ENCODE results near the gene ITIH6. TPM values are rescaled to one million over a fixed set of nuclear protein-coding genes. Genes with fewer than 3 reads are reported as not detected.
"Not testable (repeated sequence)": the region's sequence is repeated elsewhere in the genome, so short reads cannot be mapped to it uniquely, and the experiment has no call there.

ITIH6 gene
- total RNA-seq, 1 experiment from 2014 or later = not detected

DNA sequence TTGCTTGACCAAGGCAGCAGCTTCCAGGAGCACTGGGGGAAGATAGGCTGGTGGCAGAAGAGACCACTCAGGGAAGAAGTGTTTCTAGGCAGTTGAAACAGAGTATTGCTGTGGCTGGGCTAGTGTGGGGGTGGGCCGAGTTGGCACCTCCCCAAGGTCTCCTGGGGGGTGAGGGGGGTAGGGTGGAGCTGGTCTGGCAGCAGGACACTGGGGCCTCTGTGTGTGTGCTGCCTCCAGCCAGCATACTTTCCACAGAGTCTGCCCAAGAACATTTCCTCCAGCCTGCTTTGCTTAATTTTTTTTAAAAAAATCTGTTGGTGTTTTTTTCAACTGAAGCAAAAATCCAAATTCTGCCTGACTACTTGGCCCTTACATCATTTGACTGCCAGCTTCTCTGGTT lies 4.0 kb downstream of the ITIH6 start:
- H3K27ac ChIP-seq = no peak overlapping the region
- CTCF ChIA-PET = no interaction called here
- no peaks in the 10 kb centered on the region for H3K79me2 ChIP-seq (ENCODE audit: low read depth)
- no peaks in the 10 kb centered on the region for H3K36me3 ChIP-seq (ENCODE audit: low read depth)
- H3K4me1 ChIP-seq (replicated peaks; ENCODE audit: insufficient read depth) = no peaks in the 10 kb centered on the region
- intact Hi-C loops (cut with micrococcal nuclease; ENCODE audit: unreplicated experiment) = no loop called here
- H3K9me2 ChIP-seq (ENCODE audit: insufficient read depth) = no peaks in the 10 kb centered on the region
- H3F3A ChIP-seq (ENCODE audit: insufficient read depth, low read depth) = no peaks in the 10 kb centered on the region
- H3K4me3 ChIP-seq = no peak overlapping the region
- no peaks in the 10 kb centered on the region for H4K20me1 ChIP-seq (ENCODE audit: insufficient read depth)
- H3K27me3 ChIP-seq (ENCODE audit: insufficient read depth, low read depth) = peaks cover 16% of the 10 kb centered on the region; the same call in 1 of the 2 replicates
- POLR2A ChIA-PET (ENCODE audit: unreplicated experiment) = no interaction called here
- DNase-seq = no peak
- H3K9me3 ChIP-seq (ENCODE audit: insufficient read depth, low read depth) = no peaks in the 10 kb centered on the region
- no TSS peak for BruUV-seq (replicated peaks)
- TF ChIP-seq, protein P1, sequence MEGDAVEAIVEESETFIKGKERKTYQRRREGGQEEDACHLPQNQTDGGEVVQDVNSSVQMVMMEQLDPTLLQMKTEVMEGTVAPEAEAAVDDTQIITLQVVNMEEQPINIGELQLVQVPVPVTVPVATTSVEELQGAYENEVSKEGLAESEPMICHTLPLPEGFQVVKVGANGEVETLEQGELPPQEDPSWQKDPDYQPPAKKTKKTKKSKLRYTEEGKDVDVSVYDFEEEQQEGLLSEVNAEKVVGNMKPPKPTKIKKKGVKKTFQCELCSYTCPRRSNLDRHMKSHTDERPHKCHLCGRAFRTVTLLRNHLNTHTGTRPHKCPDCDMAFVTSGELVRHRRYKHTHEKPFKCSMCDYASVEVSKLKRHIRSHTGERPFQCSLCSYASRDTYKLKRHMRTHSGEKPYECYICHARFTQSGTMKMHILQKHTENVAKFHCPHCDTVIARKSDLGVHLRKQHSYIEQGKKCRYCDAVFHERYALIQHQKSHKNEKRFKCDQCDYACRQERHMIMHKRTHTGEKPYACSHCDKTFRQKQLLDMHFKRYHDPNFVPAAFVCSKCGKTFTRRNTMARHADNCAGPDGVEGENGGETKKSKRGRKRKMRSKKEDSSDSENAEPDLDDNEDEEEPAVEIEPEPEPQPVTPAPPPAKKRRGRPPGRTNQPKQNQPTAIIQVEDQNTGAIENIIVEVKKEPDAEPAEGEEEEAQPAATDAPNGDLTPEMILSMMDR (conservative IDR thresholded peaks at IDR 0.05) = no peak
- no peak for TF ChIP-seq EZH2 (IDR thresholded peaks at IDR 0.05; ENCODE audit: low read depth)
- H2AFZ ChIP-seq = no peak overlapping the region
- no peak overlapping the region for H3K4me2 ChIP-seq

DNA sequence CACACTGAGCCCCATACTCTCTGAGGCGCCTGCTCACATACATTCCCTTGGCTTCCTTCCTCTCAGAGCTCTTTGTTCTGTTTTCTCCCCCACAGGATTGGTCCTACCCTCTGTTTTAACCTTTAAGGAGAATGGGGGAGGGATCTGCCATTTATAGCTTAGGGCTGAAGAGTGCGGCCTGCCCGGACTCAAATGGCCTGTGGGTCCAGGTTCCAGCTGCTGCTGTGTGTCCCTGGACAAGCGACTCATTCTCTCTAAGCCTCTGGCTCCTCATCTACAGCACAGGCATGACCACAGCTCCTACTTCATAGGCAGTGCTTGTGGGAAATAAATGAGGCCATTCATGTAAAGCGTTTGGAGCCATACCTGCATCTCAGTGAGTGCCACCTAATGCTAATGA lies 8.7 kb downstream of the ITIH6 start:
- H3K27ac ChIP-seq; H3K4me3 ChIP-seq; DNase-seq; H2AFZ ChIP-seq; BruUV-seq (replicated peaks); H3K9me3 ChIP-seq (ENCODE audit: insufficient read depth, low read depth); H3K4me2 ChIP-seq; H4K20me1 ChIP-seq (ENCODE audit: insufficient read depth); H3F3A ChIP-seq (ENCODE audit: insufficient read depth, low read depth); H3K4me1 ChIP-seq (replicated peaks; ENCODE audit: insufficient read depth); H3K9me2 ChIP-seq (ENCODE audit: insufficient read depth); H3K36me3 ChIP-seq (ENCODE audit: low read depth); H3K79me2 ChIP-seq (ENCODE audit: low read depth); POLR2A ChIA-PET (ENCODE audit: unreplicated experiment); CTCF ChIA-PET: not testable (repeated sequence)
- peaks cover 20% of the 10 kb centered on the region; the same call in 1 of the 2 replicates for H3K27me3 ChIP-seq (ENCODE audit: insufficient read depth, low read depth)
- intact Hi-C loops (cut with micrococcal nuclease; ENCODE audit: unreplicated experiment) = loop anchor here (10.0 kb wide), 1 partner anchor 545 kb away; no protein-coding TSS in a partner anchor

DNA sequence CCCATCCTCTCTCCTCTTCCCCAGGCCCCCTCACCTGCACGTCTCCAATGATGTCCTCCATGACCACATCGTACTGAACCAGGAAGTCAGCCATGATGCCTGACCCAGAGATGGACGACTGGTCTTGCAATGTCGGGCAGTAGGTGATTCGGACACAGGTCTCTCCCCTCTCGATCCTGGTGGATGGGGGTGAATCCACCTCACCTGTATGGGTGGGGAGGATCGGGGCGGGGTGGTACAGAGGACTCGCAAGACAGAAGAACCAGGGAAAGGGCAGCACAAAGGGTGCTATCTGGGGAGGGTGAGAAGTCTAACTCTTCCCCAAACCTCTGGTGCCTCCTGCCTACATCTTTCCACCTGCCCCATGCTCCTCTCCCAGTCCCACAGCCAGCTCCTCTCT lies 9.6 kb downstream of the ITIH6 start:
- no peak for DNase-seq
- CTCF ChIA-PET = no interaction called here
- H3K9me2 ChIP-seq (ENCODE audit: insufficient read depth) = no peaks in the 10 kb centered on the region

More for the DNA sequence above, 9.6 kb downstream of the ITIH6 start:
- Histone ChIP-seq H3F3A (ENCODE audit: insufficient read depth, low read depth) (no peaks in the 10 kb centered on the region), H3K79me2 (ENCODE audit: low read depth) (no peaks in the 10 kb centered on the region), H3K4me2 (no peak overlapping the region), H3K4me3 (no peak overlapping the region), H3K36me3 (ENCODE audit: low read depth) (no peaks in the 10 kb centered on the region), H2AFZ (no peak overlapping the region), H3K27ac (no peak overlapping the region), H4K20me1 (ENCODE audit: insufficient read depth) (no peaks in the 10 kb centered on the region), H3K27me3 (ENCODE audit: insufficient read depth, low read depth) (peaks cover 28% of the 10 kb centered on the region; the same call in 1 of the 2 replicates), H3K9me3 (ENCODE audit: insufficient read depth, low read depth) (no peaks in the 10 kb centered on the region), H3K4me1 (replicated peaks; ENCODE audit: insufficient read depth) (no peaks in the 10 kb centered on the region)
- BruUV-seq (replicated peaks) = no TSS peak
- TF ChIP-seq, protein P1 (conservative IDR thresholded peaks at IDR 0.05) = no peak
- no peak for TF ChIP-seq EZH2 (IDR thresholded peaks at IDR 0.05; ENCODE audit: low read depth)
- intact Hi-C loops (cut with micrococcal nuclease; ENCODE audit: unreplicated experiment) = loop anchor here (10.0 kb wide), 1 partner anchor 544 kb away; no protein-coding TSS in a partner anchor
- POLR2A ChIA-PET (ENCODE audit: unreplicated experiment) = no interaction called here
